Measurements from ENCODE around the gene NARS2.

GRCh38 chr11:78429660-78430059, 145.0 kb downstream of the NARS2 start:
- TF ChIP-seq CTCF (IDR thresholded peaks at IDR 0.05; ENCODE audit: low read depth, low read length, poor library complexity, severe bottlenecking) (no peak), EZH2phosphoT487 (IDR thresholded peaks at IDR 0.05; ENCODE audit: borderline replicate concordance, low read length) (no peak)
